KMS-11 (cell line): ENCODE measurements around the gene VAV3.

ENCODE experiments used
- H2AFZ ChIP-seq: fragments of 200-600 bp; sonication (generic); 2 replicates; pipeline ENCODE4 v1.6.1; 2016; ENCODE audit warnings: antibody characterized with exemption, mixed run types, low read depth
- H3K27ac ChIP-seq: fragments of 200-600 bp; sonication (generic); 2 replicates; pipeline ENCODE4 v1.6.1; 2016; ENCODE audit warnings: mild to moderate bottlenecking, mixed run types
- H3K27me3 ChIP-seq: fragments of 200-600 bp; sonication (generic); 2 replicates; pipeline ENCODE4 v1.6.1; 2017; ENCODE audit warnings: mild to moderate bottlenecking, low read depth, mixed run types, moderate library complexity; ENCODE audit not compliant: insufficient read depth
- H3K36me3 ChIP-seq: fragments of 200-600 bp; sonication (generic); 2 replicates; pipeline ENCODE4 v1.6.1; 2017; ENCODE audit warnings: mild to moderate bottlenecking, mixed run types; ENCODE audit not compliant: insufficient read depth
- H3K4me1 ChIP-seq: fragments of 200-600 bp; sonication (generic); 2 replicates; pipeline ENCODE4 v1.6.1; 2016; ENCODE audit warnings: mild to moderate bottlenecking, low read depth, mixed run types; ENCODE audit not compliant: poor library complexity, severe bottlenecking
- H3K4me2 ChIP-seq: fragments of 200-600 bp; sonication (generic); 2 replicates; pipeline ENCODE4 v1.7.0; 2016; ENCODE audit warnings: mild to moderate bottlenecking, mixed run types
- H3K4me3 ChIP-seq: fragments of 200-600 bp; sonication (generic); IDR thresholded peaks from 2 replicates; pipeline ENCODE4 v1.6.1; 2017; ENCODE audit warnings: low read depth, low read length, mixed read lengths; ENCODE audit not compliant: insufficient read depth
- H3K79me2 ChIP-seq: fragments of 200-600 bp; sonication (generic); 2 replicates; pipeline ENCODE4 v1.6.1; 2016; ENCODE audit warnings: low read depth, mixed run types; ENCODE audit not compliant: insufficient read depth
- H3K9ac ChIP-seq: fragments of 200-600 bp; sonication (generic); 2 replicates; pipeline ENCODE4 v1.6.1; 2016; ENCODE audit warnings: mild to moderate bottlenecking, mixed run types
- H4K20me1 ChIP-seq: fragments of 200-600 bp; sonication (generic); 2 replicates; pipeline ENCODE4 v1.6.1; 2016; ENCODE audit warnings: mild to moderate bottlenecking, mixed run types; ENCODE audit not compliant: insufficient read depth
- TF ChIP-seq, protein P1 (sequence below): fragments of 200-600 bp; sonication (generic); conservative IDR thresholded peaks from 2 replicates; pipeline ENCODE4 v1.6.1; 2017; ENCODE audit warnings: low read depth, mild to moderate bottlenecking, antibody characterized with exemption, low read length, moderate library complexity, mixed read lengths

VAV3 gene

DNA sequence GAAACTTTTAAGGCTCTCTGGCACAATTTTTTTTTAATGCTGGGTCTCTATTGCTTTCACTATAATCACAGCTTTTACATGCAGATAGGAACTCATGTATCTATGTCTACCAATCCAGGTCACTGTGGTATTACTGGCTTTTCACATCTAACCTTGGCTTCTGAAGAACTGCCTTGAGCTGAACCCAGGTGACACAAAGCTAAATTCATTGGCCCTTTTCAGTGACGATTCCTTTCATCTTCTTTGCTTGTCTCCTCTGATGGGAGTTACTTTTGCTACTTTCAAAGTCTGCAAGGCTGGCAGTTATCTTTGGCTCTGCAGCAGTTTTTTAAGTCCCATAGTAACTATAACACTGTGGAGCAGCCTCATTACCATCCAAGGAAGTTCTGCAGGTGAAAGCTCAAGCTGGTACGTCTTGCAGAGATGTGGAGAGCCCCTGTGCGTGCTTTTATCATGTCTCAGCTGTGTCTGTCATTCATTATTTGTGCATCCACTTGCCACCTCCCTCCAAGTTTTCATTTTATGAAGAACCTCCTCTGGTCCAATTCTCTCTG lies 364.3 kb downstream of the VAV3 start:
- H3K9ac ChIP-seq = no peak overlapping the region
- TF ChIP-seq, protein P1, sequence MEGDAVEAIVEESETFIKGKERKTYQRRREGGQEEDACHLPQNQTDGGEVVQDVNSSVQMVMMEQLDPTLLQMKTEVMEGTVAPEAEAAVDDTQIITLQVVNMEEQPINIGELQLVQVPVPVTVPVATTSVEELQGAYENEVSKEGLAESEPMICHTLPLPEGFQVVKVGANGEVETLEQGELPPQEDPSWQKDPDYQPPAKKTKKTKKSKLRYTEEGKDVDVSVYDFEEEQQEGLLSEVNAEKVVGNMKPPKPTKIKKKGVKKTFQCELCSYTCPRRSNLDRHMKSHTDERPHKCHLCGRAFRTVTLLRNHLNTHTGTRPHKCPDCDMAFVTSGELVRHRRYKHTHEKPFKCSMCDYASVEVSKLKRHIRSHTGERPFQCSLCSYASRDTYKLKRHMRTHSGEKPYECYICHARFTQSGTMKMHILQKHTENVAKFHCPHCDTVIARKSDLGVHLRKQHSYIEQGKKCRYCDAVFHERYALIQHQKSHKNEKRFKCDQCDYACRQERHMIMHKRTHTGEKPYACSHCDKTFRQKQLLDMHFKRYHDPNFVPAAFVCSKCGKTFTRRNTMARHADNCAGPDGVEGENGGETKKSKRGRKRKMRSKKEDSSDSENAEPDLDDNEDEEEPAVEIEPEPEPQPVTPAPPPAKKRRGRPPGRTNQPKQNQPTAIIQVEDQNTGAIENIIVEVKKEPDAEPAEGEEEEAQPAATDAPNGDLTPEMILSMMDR = no peak
- H3K27me3 ChIP-seq = no peaks in the 10 kb centered on the region
- no peak overlapping the region for H3K4me3 ChIP-seq
- H3K4me1 ChIP-seq = no peaks in the 10 kb centered on the region
- no peak overlapping the region for H3K4me2 ChIP-seq
- no peaks in the 10 kb centered on the region for H4K20me1 ChIP-seq
- H3K79me2 ChIP-seq = no peaks in the 10 kb centered on the region
- no peaks in the 10 kb centered on the region for H3K36me3 ChIP-seq
- H3K27ac ChIP-seq = no peak overlapping the region
- no peak overlapping the region for H2AFZ ChIP-seq

DNA sequence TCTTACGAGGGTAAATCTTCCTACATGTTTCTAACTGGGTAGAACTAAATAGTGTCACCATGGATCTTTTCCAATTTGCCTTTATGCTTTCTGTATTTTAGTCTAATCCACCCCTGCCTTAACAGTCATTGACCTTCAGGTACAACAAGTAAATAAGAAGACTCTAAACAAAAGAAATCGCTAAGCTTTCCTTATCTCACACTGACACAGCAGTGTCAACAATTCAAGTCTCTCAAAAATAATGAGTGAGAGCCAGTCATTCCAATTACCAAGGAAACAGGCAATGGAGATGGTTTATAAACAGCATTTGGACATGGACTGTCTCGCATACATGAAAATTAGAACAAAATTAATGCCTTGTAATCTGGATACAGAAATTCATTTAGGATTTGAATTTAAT lies 365.8 kb downstream of the VAV3 start:
- Histone ChIP-seq H3K79me2 (no peaks in the 10 kb centered on the region), H3K4me2 (no peak overlapping the region), H2AFZ (no peak overlapping the region), H3K36me3 (no peaks in the 10 kb centered on the region), H3K27me3 (no peaks in the 10 kb centered on the region), H4K20me1 (no peaks in the 10 kb centered on the region), H3K9ac (no peak overlapping the region), H3K4me1 (peaks cover under 1% of the 10 kb centered on the region), H3K4me3 (no peak overlapping the region), H3K27ac (no peak overlapping the region)
- TF ChIP-seq, protein P1 = no peak

DNA sequence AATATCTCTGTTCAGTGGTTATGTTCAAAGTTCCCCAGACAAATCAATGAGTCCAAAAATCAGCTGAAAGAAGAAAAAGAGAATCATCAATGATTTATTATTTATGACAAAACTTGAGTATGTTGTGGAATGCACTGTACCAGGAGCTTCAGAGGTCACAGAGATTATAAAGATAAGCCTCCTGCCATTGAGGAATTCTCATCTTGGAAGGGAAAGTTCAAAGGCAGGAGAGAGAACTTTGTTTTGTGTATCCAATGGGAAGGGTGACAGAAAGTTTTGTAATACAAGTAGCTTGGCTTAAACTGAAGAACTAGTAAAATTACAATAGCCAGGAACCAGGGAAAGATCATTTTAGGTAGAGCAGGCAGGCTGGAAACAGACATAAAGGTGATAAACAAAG lies 367.7 kb downstream of the VAV3 start:
- no peak overlapping the region for H3K4me3 ChIP-seq
- H3K27ac ChIP-seq = no peak overlapping the region
- H4K20me1 ChIP-seq = no peaks in the 10 kb centered on the region
- peaks cover 10% of the 10 kb centered on the region for H3K4me1 ChIP-seq
- no peaks in the 10 kb centered on the region for H3K79me2 ChIP-seq
- no peaks in the 10 kb centered on the region for H3K27me3 ChIP-seq
- no peak overlapping the region for H2AFZ ChIP-seq
- no peak overlapping the region for H3K9ac ChIP-seq
- no peaks in the 10 kb centered on the region for H3K36me3 ChIP-seq
- H3K4me2 ChIP-seq = no peak overlapping the region
- TF ChIP-seq, protein P1 = no peak

DNA sequence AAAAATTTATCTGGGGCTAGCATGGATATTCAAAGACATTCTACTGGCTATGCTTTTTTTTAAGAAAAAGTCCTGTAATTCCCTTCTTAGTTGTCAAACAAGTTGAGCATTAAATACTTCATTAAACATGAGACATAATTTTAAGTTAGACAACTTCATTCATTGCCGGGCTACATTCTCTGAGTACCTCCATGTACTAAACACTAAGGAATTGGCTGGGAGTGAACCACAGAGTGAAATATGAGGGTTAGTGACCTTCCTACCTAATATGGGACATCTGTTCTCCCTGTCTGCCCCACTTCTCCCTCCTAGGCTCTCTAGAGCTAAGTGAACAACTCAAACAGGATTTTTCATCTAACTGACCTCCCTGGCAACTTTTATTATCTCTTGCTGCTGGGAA lies 370.4 kb downstream of the VAV3 start:
- Histone ChIP-seq H4K20me1 (no peaks in the 10 kb centered on the region), H3K4me2 (no peak overlapping the region), H3K27me3 (no peaks in the 10 kb centered on the region), H3K9ac (no peak overlapping the region), H3K4me1 (peaks cover 10% of the 10 kb centered on the region), H3K36me3 (no peaks in the 10 kb centered on the region), H3K4me3 (no peak overlapping the region), H2AFZ (no peak overlapping the region), H3K27ac (no peak overlapping the region), H3K79me2 (no peaks in the 10 kb centered on the region)
- TF ChIP-seq, protein P1 = no peak
